GM18867 (cell line): ENCODE measurements around the gene RABGAP1.

Experiments
- ATAC-seq: cut with Tn5 transposase; IDR thresholded peaks from one replicate; pipeline ENCODE4 v1.9.1; 2021; ENCODE audit warnings: mild to moderate bottlenecking, moderate library complexity; ENCODE audit not compliant: unreplicated experiment

RABGAP1 gene

DNA sequence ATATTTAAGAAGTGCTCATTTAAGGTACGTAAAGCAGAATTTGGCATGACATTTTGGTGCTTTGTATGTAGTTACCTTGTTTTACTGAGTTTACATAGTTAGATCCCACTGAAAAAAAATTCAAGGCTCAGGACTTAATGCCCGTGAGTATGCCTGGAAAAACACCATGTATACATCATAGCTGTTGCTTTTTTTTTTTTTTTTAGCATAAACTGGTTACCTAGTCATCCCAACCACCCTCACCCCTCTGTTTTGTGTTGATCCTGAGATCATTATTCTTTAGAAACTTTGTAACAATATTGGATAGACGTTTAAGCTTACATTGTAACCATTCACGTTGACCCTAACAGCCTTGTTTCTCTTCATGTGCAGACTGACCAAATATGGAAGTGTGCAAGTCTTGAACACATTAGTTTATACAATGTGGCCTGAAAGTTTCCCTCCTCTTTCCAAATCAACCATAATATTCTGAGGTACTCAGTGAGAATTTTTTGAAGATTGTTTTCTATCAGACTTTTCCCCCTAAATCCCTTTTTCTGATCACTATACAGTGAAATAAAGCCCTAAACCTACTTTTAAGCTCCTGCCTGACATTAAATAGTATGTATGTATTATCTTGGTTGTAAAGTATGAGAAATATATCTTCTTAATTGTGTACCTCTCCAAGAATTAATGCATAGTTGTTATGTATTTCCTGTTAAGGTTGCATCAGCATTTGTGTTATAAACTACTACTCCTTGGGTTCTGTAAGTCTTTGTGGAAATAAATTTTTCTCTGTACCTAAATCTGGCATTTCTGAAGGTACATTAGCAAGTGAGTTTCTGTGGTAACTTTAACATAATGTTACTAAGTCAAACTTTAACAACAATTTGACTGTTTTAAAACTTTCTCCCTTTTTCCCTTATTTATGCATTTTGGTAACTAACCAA, 4.4 kb downstream of the RABGAP1 start:
- ATAC-seq = no peak

DNA sequence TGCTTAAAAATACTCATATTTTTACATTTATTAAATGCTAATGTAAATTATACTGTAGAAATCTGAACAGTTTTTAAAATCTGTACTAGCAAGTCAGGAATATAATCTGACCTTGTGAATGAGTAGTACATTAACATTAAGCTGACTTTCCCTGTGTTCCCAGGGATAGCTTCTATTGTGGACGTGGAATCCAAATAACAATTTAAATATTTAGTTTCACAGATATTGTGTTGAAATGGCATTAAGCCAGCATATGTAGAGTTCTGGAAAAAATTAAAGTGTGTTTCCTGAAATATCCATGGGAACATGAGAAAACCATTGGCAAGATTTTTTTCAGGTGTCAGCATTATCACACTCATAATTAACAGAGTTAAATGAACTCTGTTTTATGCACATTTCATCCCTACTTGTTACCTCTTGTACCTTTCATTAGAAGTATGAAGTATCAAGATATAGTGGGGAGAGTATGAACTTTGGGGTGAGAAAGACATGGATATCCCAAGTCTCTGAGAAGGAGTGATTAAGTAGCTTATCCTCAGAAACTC, 5.7 kb downstream of the RABGAP1 start:
- ATAC-seq = no peak

DNA sequence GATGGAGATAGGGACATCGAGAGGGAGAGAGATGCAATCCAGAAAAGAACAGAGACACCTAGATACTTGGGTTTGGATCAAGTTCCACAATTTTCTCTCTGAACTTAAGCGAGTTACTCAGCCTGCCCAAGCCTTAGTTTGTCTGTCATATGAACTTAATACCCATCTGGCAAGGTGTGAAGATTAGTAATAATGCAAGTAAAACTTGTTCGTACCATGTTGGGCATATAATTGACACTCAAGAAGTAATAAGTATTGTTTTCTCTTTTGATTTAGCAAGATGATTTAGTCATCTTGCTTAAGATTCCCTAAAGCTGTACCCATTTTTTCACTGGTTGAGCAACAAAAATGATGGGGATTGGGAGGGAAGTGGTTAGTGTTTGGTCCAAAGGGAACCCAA, 7.5 kb downstream of the RABGAP1 start:
- peak; percentile 58 for ATAC-seq

DNA sequence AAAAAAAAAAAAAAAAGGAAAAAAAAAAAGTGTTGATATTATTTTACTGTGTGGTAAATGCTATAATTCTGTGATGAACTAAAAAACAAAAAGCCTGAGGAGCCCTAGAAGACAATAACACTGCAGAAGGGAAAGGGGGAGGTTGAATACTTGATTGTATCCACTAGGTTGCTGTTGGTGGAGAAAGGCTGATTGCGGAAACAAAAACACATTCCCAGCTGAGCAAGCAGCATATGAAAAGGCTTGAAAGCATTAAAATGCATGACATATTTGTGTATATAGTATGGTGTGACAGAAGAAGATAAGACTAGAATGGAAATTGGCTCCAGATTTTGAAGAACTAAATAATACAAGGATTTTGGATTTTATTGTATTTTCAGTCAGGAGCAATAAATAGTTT, 8.9 kb downstream of the RABGAP1 start:
- no peak for ATAC-seq

DNA sequence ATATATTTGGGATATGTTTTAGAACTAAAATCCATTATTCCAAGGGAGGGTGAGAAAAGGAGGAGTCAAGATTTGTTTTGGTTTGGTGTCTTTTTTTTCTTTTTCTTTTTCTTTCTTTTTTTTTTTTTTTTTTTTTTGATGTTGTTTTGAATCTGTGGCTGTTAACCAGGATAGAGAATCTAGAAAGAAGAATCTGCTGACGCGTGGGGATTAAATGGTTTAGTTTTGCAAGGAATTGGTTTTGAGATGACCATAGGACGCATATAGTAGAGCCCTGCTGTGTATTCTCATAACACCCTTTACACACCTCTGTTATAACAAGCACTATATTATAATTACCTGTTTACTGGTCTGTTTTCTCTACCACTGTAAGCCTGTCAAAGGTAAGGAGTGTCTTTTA, 9.4 kb downstream of the RABGAP1 start:
- ATAC-seq = no peak

DNA sequence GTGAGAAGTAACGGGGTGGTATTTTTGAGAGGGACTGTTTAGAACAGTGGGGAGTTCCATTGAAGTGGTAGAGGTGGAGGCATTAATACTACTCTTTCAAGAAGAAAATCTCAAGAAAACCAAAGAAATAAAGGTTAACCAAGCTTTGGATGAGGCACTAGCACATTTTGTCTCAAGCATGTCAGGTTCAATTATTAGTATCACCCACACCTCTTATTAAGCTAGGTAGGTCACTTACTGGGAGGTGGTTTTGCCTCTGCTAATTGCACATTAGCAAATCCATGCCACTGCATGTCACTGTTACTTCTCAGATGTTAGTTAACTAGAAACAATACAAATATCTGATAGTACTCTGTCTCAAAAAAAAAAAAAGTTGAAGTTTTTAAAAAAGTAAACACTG, 10.2 kb downstream of the RABGAP1 start:
- ATAC-seq = no peak

DNA sequence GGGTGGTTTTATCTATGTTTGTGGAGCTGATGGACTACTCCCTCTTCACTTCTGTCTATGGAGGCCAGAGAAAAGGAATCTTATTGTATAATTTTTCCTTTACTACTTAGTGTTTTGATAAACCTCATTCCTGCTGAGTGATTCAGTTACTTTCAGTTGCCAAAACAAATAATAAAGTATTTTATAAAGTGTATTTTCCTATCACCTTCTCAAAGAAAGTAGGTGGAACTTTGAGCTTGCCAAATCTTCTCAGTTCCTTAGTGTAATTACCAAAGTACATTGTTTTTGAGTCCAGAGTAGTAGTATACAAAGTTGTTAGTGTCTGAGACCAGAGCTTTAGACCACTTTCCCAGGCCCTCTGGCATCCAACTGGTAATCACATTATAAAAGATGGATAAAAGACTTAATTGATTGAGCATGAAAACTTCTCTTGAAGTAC, 13.5 kb downstream of the RABGAP1 start:
- ATAC-seq = no peak

DNA sequence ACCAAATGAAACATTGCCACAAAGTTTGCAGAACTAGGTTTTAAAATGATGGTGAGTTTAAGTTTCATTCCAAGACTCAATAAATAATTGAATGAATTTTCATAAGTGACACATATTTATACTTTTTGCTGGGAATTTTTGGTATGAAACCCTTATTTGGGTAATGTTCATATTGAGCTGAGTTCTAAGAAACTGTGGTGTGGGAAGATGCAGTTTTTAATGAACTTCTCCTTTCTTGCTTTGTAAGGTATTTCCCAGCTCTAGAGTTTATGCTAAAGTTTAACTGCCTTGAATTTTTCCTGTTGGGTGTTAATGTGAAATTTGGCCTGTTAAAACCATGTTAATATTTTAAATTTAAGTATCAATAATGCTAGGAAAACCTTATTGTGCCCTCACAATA, 15.1 kb downstream of the RABGAP1 start:
- no peak for ATAC-seq

DNA sequence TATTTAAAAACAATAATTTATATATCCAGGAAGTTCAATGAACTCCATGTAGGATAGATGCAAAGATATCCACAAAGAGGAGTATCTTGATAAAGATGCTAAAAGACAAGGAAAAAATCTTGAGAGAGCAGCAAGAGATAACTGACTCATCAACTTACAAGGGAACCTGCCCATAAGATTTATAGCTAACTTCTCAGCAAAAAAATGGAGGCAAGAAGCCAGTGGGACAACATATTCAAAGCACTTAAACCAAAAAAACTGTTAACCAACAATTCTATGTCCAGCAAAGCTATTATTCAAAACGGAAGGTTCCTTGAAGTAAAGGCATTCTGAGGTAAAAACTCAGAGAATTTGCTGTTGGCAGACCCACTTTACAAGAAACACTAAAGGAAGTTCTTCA, 20.3 kb downstream of the RABGAP1 start:
- ATAC-seq = no peak

DNA sequence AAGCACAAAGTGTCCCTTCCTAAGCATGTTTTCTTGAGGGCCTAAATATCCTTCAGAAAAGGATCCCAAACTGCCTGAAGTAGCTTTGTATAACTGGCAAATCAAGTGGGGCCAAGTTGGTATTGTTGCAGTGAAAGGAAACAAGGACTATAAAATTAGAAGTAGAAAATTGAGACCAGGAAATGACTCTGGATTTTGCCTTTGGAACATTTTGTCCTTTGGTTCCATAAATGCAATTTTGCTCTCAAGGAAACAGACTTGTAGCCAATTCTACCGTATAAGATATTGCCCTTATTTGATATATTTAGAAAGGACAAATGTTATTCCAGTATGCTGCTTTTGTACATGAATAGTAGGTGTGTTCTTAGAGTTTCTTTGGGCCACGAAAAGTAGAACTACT, 34.4 kb downstream of the RABGAP1 start:
- no peak for ATAC-seq

DNA sequence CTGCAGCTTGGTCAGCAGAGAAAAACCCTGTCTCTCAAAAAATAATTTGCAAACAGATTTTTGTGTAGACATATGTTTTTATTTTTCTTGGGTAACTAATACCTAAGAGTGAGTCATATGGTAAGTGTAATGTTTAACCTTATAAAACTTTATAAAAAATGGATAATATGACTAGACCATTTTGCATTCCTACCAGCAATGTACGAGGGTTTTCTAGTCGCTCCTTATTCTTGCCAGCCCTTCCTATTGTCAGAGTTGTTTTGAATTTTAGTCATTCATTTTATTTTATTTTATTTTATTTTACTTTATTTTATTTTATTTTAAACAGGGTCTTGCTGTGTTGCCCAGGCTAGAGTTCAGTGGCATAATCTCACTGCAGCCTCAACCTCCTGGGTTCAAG, 37.8 kb downstream of the RABGAP1 start:
- ATAC-seq = no peak

DNA sequence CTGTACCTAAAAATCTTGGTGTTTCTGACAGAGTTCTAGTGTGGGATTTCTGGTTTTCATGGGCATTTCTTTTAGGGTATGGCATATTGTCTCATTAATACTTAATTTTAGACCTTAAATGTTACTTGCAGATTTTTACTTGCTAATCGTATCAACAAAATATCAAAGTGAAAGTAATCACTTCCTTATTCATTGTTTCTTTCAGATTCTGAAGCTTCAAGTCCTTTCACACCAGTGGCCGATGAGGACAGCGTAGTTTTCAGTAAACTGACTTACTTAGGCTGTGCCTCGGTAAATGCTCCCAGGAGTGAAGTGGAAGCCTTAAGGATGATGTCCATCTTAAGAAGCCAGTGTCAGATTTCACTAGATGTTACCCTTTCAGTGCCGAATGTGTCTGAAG, 45.2 kb downstream of the RABGAP1 start:
- no peak for ATAC-seq

DNA sequence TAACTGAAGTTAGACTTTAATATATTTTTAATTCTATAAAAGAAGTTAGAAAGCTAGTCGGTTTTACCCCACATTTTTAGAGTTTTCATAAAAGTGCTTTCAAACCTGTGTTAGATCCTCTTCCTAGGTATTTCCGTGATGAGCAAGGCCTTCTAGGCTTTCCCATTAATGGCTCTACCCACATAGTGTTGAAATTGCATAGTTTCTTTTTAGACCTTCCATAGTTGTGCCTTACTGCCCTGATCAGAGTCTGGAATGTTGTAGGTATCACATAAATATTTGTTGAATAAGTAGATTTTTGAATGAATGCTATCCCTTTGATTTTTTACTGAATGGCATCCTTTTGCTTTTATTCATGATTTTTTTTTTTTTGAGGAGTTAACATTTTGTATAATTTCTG, 47.3 kb downstream of the RABGAP1 start:
- ATAC-seq = no peak

DNA sequence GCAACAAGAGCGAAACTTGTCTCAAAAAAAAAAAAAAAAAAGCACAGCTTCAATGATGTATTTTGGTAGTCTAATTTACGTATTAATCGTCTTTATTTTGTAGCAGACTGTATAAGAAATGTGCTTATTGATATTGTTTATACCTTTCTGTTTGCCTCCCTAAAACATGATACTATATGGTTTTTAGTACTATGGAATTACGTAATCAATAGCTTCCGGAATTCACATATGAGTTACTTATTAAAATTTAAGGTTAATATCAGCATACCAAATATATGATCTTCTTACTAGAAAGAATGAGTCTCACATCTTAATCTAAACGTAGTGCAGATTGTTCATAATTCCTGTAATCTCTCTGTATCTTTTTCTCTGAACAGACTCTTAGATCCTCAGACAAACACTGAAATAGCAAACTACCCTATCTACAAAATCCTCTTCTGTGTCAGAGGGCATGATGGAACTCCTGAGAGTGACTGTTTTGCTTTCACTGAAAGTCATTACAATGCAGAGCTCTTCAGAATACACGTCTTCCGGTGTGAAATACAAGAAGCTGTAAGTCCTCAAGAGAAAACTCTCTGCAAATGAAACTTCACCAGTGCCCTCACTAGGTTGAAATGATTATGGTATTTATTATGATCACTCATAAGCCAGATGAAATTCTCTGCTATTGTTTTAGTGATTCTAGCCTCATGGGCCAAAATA, 48.3 kb downstream of the RABGAP1 start:
- peak; percentile 86 for ATAC-seq

DNA sequence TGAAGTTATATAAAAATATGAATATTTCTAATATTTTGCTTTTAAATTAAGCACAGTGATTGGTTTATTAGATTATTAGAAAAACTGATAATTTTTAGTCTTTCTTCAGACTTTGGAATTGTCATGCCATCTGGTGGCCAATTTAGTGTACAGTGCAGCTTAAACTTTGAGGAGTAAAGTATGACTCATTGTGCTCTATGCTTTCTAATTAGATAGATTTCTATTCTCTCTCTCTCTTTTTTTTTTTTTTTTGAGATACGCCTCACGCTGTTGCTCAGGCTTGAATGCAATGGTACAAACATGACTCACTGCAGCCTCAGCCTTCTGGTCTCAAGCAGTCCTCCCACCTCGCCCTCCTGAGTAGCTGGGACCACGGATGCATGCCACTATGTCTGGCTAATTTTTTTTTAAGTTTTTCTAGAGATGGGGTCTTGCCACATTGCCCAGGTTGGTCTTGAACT, 50.6 kb downstream of the RABGAP1 start:
- no peak for ATAC-seq

DNA sequence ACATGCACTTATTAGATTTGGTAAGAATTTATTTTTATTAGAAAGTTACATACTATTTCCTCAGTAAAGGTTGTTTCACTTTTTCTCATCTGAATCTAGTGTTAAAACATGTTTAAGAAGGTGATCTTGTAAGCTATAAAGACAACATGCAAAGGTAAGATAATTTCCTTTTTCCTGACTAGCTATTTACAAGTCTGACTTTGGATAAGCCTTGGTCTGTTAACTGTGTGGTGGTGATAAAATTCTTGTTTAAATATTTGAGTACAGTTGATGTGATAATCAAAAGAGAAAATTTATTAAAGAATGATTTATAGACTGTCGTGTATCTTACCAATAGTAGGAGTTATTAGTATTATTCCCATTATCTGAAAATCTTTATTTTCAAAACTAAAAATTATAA, 55.8 kb downstream of the RABGAP1 start:
- ATAC-seq = no peak

DNA sequence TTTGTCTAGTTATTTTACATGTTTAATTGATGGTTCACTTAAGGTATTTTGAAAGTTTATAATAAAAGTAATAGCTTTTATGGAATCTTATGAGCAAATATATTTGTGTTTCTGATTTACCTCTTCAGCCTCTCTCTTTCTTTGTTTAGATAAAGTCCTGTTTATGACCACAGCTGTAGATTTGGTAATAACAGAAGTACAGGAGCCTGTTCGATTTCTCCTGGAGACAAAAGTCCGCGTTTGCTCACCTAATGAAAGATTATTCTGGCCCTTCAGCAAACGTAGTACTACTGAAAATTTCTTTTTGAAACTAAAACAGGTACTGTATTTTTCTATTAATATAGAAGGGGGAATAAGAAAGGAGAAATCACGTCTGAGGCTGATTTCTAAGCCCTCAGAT, 57.6 kb downstream of the RABGAP1 start:
- ATAC-seq = no peak

DNA sequence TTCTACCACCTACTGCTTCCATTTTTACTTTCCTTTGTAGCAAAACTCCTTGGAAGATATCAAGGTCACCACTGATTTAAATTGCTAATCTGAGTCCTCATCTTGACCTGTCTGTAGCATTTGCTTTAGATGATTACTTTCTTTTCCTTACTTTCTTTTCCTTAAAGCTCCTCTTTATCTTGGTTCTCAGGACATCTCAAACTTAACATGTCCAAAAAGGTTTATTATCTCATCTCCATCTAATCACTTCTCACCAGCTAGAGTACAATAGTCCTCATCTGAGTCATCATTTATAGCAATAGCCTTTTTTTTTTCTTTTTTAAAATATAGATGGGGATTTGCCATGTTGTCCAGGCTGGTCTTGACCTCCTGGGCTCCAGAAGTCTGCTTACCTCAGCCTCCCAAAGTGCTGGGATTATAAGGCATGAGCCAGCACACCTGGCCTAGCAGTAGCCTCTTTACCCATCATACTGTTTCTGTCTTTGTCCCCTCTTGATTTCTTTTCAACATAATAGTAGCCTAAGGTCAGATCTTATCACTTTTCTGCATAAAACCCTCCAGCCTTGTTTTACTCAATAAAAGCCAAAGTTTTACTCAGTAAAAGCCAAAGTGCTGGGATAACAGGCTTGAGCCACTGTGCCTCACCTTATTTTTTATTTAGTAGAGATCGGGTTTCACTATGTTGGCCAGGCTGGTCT, 59.7 kb downstream of the RABGAP1 start:
- ATAC-seq = no peak

DNA sequence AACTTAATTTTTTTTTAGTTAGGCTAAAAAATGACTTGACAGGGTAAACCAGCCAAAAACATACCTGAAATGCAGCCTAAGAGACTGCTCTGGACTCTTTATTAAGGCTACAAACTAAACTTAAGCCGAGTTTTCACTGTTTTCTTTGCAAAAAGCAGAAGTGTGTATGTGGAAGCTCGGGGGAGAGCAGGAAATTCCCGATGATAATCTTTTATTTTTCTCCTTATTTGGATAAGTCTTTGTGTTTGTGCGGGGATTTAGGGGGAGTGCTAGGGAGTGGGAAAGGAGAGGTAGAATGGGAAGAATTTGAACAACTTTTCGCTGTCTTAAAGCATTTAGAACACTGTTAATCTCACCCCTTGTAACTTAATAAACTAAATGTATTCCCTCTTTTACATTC, 61.9 kb downstream of the RABGAP1 start:
- no peak for ATAC-seq

DNA sequence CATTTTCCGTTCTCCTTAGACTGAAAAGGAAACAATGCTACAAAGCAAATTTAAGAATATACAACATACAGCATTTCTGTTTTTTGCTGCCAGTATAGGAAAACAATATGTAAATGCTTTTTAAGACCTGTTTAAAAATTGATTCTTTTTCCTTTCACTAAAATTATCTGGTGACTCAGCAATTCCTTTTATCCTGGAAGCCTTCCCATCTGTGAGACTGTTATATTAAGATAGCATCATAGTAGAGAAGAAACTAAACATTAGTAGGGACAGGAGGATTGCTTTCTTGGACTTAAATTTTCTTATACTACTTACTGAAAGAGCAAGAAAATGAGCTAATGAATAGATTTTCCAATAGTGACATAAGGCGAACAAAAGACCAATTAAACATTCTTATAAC, 62.6 kb downstream of the RABGAP1 start:
- no peak for ATAC-seq

DNA sequence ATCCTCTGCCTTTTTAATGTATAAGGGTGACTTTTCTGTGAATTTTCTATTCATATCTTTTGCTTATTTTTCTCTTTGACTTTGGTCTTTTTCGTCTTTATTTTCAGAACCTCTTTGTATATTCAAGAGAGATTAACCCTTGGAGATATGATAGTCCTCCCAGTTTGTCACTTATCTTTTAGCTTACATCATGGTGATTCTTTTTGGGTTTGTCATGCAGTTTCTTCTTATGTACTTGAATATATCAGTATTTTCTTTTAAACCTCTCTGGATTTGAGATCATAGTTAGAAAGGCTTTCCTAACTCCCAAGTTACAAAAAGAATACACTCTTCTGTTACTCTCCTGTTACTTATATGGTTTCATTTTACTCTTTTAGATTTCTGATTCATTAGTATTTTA, 65.1 kb downstream of the RABGAP1 start:
- no peak for ATAC-seq
